GM20000 (cell line): ENCODE results near the gene ERC1.

Experiments used
- DNase-seq: peaks from one replicate; pipeline ENCODE4 v3.0.0; 2012; ENCODE audit warnings: low spot score
- CTCF ChIP-seq: IDR thresholded peaks from 2 replicates; pipeline ENCODE4 v1.5.1; 2012; ENCODE audit warnings: mild to moderate bottlenecking, control low read depth; ENCODE audit errors: extremely low read depth, missing control alignments

ERC1 gene

GRCh38 chr12:1273051-1273450 is 282.0 kb downstream of the ERC1 start:
- no peak for TF ChIP-seq CTCF
- no peak for DNase-seq

GRCh38 chr12:1277905-1278304 is 286.9 kb downstream of the ERC1 start:
- no peak for TF ChIP-seq CTCF
- DNase-seq, result no peak

GRCh38 chr12:1279050-1279449 is 288.0 kb downstream of the ERC1 start:
- DNase-seq, result no peak
- no peak for TF ChIP-seq CTCF

GRCh38 chr12:1280059-1280458 is 289.0 kb downstream of the ERC1 start:
- no peak for TF ChIP-seq CTCF
- DNase-seq, result no peak

- TF ChIP-seq CTCF, result no peak
- DNase-seq, result no peak
Observed at GRCh38 chr12:1281683-1282366, 290.8 kb downstream of the ERC1 start.

GRCh38 chr12:1282670-1283315 is 291.8 kb downstream of the ERC1 start:
- no peak for DNase-seq
- no peak for TF ChIP-seq CTCF

GRCh38 chr12:1283316-1283715 is 292.3 kb downstream of the ERC1 start:
- DNase-seq, result no peak
- TF ChIP-seq CTCF, result no peak
